HepG2 (cell line): Measurements from ENCODE around the gene DIPK1A. TPM values are rescaled to one million over a fixed set of nuclear protein-coding genes. Genes with fewer than 3 reads are reported as not detected.
A peak's percentile ranks its signal among the peaks of the same experiment; 100 is the strongest.

Experiments
- BCLAF1 ChIP-seq: fragments of 450-650 bp; IDR thresholded peaks from 2 replicates; pipeline ENCODE4 v1.6.1; 2017; ENCODE audit warnings: mild to moderate bottlenecking
- HIC2 ChIP-seq: sonication (generic); formaldehyde crosslinking; IDR thresholded peaks from 2 replicates; pipeline ENCODE4 v1.9.0; 2022; ENCODE audit warnings: low read depth, missing genetic modification reagents
- HOXA3 ChIP-seq: sonication (generic); formaldehyde crosslinking; IDR thresholded peaks from 2 replicates; pipeline ENCODE4 v1.5.0; 2020; ENCODE audit warnings: missing genetic modification reagents
- ISX ChIP-seq: sonication (generic); formaldehyde crosslinking; conservative IDR thresholded peaks from 2 replicates; pipeline ENCODE4 v1.5.0; 2020; ENCODE audit warnings: missing genetic modification reagents
- JUND ChIP-seq: sonication (generic); formaldehyde crosslinking; IDR thresholded peaks from 2 replicates; pipeline ENCODE4 v1.8.0; 2022; ENCODE audit warnings: mild to moderate bottlenecking, missing genetic modification reagents
- PHF8 ChIP-seq: sonication (generic); formaldehyde crosslinking; IDR thresholded peaks from 2 replicates; pipeline ENCODE4 v1.5.0; 2020; ENCODE audit warnings: missing genetic modification reagents
- RBM22 ChIP-seq: fragments of 200-400 bp; formaldehyde crosslinking; optimal IDR thresholded peaks from 2 replicates; pipeline ENCODE3; 2017; ENCODE audit warnings: mild to moderate bottlenecking, low read length, moderate library complexity
- SNRNP70 ChIP-seq: fragments of 200-400 bp; formaldehyde crosslinking; IDR thresholded peaks from 2 replicates; pipeline ENCODE4 v1.6.1; 2017; ENCODE audit warnings: mild to moderate bottlenecking, low read depth, low read length, moderate library complexity
- TFDP1 ChIP-seq: IDR thresholded peaks from 2 replicates; pipeline ENCODE4 v1.6.1; 2016; ENCODE audit warnings: missing compliant biosample characterization, missing genetic modification reagents, borderline replicate concordance
- TGIF2 ChIP-seq: IDR thresholded peaks from 2 replicates; pipeline ENCODE4 v1.6.1; 2016; ENCODE audit warnings: control low read depth, missing compliant biosample characterization
- TMF1 ChIP-seq: sonication (generic); formaldehyde crosslinking; IDR thresholded peaks from 2 replicates; pipeline ENCODE4 v1.8.1; 2022; ENCODE audit warnings: low read depth, missing genetic modification reagents
- ZFP1 ChIP-seq: IDR thresholded peaks from 2 replicates; pipeline ENCODE4 v1.6.1; 2016
- ZFP36L1 ChIP-seq: sonication (generic); formaldehyde crosslinking; IDR thresholded peaks from 2 replicates; pipeline ENCODE4 v1.8.0; 2022; ENCODE audit warnings: mild to moderate bottlenecking, missing genetic modification reagents, moderate library complexity
- ZMYM4 ChIP-seq: sonication (generic); formaldehyde crosslinking; IDR thresholded peaks from 2 replicates; pipeline ENCODE4 v1.8.1; 2023; ENCODE audit warnings: mild to moderate bottlenecking, missing genetic modification reagents
- ZNF274 ChIP-seq: sonication (generic); formaldehyde crosslinking; IDR thresholded peaks from 2 replicates; pipeline ENCODE4 v1.5.1; 2020; ENCODE audit warnings: mild to moderate bottlenecking, missing genetic modification reagents
- ZNF354B ChIP-seq: sonication (generic); formaldehyde crosslinking; IDR thresholded peaks from 2 replicates; pipeline ENCODE4 v1.8.0; 2022; ENCODE audit warnings: mild to moderate bottlenecking, missing genetic modification reagents
- ZNF362 ChIP-seq: sonication (generic); formaldehyde crosslinking; IDR thresholded peaks from 2 replicates; pipeline ENCODE4 v1.4.0; 2020; ENCODE audit warnings: missing genetic modification reagents, mild to moderate bottlenecking, borderline replicate concordance
- ZNF496 ChIP-seq: sonication (generic); formaldehyde crosslinking; IDR thresholded peaks from 2 replicates; pipeline ENCODE4 v1.8.1; 2023; ENCODE audit warnings: mild to moderate bottlenecking, moderate library complexity, missing genetic modification reagents; ENCODE audit not compliant: insufficient replicate concordance
- ZNF687 ChIP-seq: sonication (generic); formaldehyde crosslinking; IDR thresholded peaks from 2 replicates; pipeline ENCODE4 v1.5.1; 2020; ENCODE audit warnings: mild to moderate bottlenecking, missing genetic modification reagents, moderate library complexity
- ZNF777 ChIP-seq: sonication (generic); formaldehyde crosslinking; IDR thresholded peaks from 2 replicates; pipeline ENCODE4 v1.4.0; 2020; ENCODE audit warnings: missing genetic modification reagents
- polyA plus RNA-seq, 8 experiments: library from polyadenylated mRNA; depleted of rRNA in 3 of 8; stranded (reverse) in 7 of 8; unstranded in 1 of 8; fragments of >200 nt; fragmentation: Illumina TruSeq in 4 of 8; extraction: Trizol in 4 of 8; gene quantifications; 2 replicates each; pipeline versions ENCODE4 v1.2.1 to v1.2.3, GENCODE V29; 2011 to 2016; ENCODE audit warnings: low read depth in 4 of 8, missing spikeins in 1 of 8, mixed read lengths in 1 of 8; ENCODE audit not compliant: insufficient read depth in 1 of 8
- total RNA-seq, 5 experiments: library from RNA; depleted of rRNA; stranded (reverse); fragments of >200 nt; fragmentation: Illumina TruSeq; extraction: Trizol; gene quantifications; 2 replicates each; pipeline ENCODE4 v1.2.3, GENCODE V29; 2016; ENCODE audit warnings: low read depth in 1 of 5

DIPK1A gene
- total and polyA plus RNA-seq, 2 of the 13 experiments (the other 11 are each of a cell fraction or from before 2014, with no cell fraction given): 8.4 TPM

GRCh38 chr1:92886886-92887419 is 74.3 kb downstream of the DIPK1A start (continued):
- TF ChIP-seq ZNF687 (CRISPR knock-in tag) (no peak), BCLAF1 (no peak), JUND (CRISPR knock-in tag) (no peak), ZNF354B (CRISPR knock-in tag) (no peak), ZNF777 (CRISPR knock-in tag) (no peak), ZNF274 (CRISPR knock-in tag) (no peak), ISX (CRISPR knock-in tag) (no peak), SNRNP70 (no peak), TGIF2 (CRISPR knock-in tag) (no peak), ZMYM4 (CRISPR knock-in tag) (peak; percentile 95), TFDP1 (CRISPR knock-in tag) (no peak), TMF1 (CRISPR knock-in tag) (no peak), ZFP36L1 (CRISPR knock-in tag) (peak; percentile 46; the same call in 1 of the 2 replicates), ZNF496 (CRISPR knock-in tag) (no peak), ZNF362 (CRISPR knock-in tag) (peak; percentile 54; the same call in 1 of the 2 replicates), HIC2 (CRISPR knock-in tag) (no peak), RBM22 (no peak), ZFP1 (no peak), PHF8 (CRISPR knock-in tag) (no peak), HOXA3 (CRISPR knock-in tag) (peak; percentile 58; the same call in 1 of the 2 replicates)
